ENCODE data around the gene ECI1.

DNA sequence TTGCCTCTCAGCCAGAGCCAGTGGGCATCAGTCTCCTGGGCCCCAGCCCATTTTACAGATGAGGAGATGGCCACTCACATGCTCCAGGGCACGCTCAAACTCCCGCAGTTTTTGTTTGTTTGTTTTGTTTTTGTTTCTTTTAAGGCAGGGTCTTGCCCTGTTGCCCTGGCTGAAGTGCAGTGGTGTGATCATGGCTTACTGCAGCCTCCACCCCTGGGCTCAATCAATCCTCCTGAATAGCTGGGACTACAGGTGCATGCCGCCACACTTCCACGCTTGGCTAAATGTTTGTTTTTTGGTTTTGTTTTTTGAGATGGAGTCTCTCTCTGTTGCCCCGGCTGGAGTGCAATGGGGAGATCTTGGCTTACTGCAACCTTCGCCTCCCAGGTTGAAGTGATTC is 24.5 kb downstream of the ECI1 start:
- no peak for TF ChIP-seq TAF1 (IDR thresholded peaks at IDR 0.05; ENCODE audit: borderline replicate concordance, insufficient read depth, low read length)
- TF ChIP-seq, protein P1, sequence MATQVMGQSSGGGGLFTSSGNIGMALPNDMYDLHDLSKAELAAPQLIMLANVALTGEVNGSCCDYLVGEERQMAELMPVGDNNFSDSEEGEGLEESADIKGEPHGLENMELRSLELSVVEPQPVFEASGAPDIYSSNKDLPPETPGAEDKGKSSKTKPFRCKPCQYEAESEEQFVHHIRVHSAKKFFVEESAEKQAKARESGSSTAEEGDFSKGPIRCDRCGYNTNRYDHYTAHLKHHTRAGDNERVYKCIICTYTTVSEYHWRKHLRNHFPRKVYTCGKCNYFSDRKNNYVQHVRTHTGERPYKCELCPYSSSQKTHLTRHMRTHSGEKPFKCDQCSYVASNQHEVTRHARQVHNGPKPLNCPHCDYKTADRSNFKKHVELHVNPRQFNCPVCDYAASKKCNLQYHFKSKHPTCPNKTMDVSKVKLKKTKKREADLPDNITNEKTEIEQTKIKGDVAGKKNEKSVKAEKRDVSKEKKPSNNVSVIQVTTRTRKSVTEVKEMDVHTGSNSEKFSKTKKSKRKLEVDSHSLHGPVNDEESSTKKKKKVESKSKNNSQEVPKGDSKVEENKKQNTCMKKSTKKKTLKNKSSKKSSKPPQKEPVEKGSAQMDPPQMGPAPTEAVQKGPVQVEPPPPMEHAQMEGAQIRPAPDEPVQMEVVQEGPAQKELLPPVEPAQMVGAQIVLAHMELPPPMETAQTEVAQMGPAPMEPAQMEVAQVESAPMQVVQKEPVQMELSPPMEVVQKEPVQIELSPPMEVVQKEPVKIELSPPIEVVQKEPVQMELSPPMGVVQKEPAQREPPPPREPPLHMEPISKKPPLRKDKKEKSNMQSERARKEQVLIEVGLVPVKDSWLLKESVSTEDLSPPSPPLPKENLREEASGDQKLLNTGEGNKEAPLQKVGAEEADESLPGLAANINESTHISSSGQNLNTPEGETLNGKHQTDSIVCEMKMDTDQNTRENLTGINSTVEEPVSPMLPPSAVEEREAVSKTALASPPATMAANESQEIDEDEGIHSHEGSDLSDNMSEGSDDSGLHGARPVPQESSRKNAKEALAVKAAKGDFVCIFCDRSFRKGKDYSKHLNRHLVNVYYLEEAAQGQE (IDR thresholded peaks at IDR 0.05; ENCODE audit: insufficient read depth in 1 of 2, low read depth in 2 of 2, low read length in 2 of 2): no peak
- TF ChIP-seq POLR2AphosphoS5 (IDR thresholded peaks at IDR 0.05; ENCODE audit: low read depth, low read length): no peak
- TF ChIP-seq SIN3A (IDR thresholded peaks at IDR 0.05; ENCODE audit: borderline replicate concordance, insufficient read depth, low read length): no peak
- no peak for TF ChIP-seq FOXP2 (optimal IDR thresholded peaks at IDR 0.05; ENCODE audit: borderline replicate concordance, extremely low read depth, extremely low read length, insufficient read depth)
